ENCODE measurements around the gene GLIS1. TPM values are rescaled to one million over a fixed set of nuclear protein-coding genes. Genes with fewer than 3 reads are reported as not detected.

The GLIS1 gene
- polyA plus RNA-seq (2013, experiment 1 of 2): 0.29 TPM
- polyA plus RNA-seq (2013, experiment 2 of 2): 0.29 TPM

GRCh38 chr1:53739109-53739681, at the start of gene GLIS1:
TSS of gene GLIS1 (minus strand) at chr1:53739164. CDS start at chr1:53738064, 1,100 bp downstream.
- no peaks in the 10 kb centered on the region for H3K36me3 ChIP-seq (ENCODE audit: control insufficient read depth in 1 of 2, insufficient read depth in 2 of 2, low read depth in 1 of 2, low read length in 2 of 2)
- peak within 1 kb of the TSS; percentile 22 for H4K8ac ChIP-seq (ENCODE audit: low read length)
- peak within 1 kb of the TSS in 1 of 2 experiments; percentile 87 for H3K23ac ChIP-seq (ENCODE audit: low read length in 2 of 2)
- H3K9me3 ChIP-seq (ENCODE audit: control insufficient read depth, low read length): no peaks in the 10 kb centered on the region
- H2BK15ac ChIP-seq (ENCODE audit: low read depth, poor library complexity, severe bottlenecking): no peak within 1 kb of the TSS
- peak within 1 kb of the TSS; percentile 53 for H2AK5ac ChIP-seq (ENCODE audit: low read length, severe bottlenecking)
- H3K79me1 ChIP-seq (replicated peaks; ENCODE audit: low read length, poor library complexity, severe bottlenecking): no peaks in the 10 kb centered on the region
- H2BK120ac ChIP-seq (ENCODE audit: low read depth, low read length): no peak within 1 kb of the TSS
- H3K14ac ChIP-seq (ENCODE audit: low read length in 2 of 2): peak within 1 kb of the TSS in 1 of 2 experiments; percentile 68
- H2AFZ ChIP-seq (ENCODE audit: low read depth, low read length): peak within 1 kb of the TSS; percentile 46
- peak within 1 kb of the TSS; percentile 81 to 95 for H3K4me3 ChIP-seq (ENCODE audit: insufficient read depth in 1 of 2, low read depth in 1 of 2, low read length in 2 of 2)
- peak within 1 kb of the TSS; percentile 73 for H3K9ac ChIP-seq (ENCODE audit: low read length)
- 2% methylated on average over 56 of the region's 73 CpGs for WGBS
- peaks cover 28% of the 10 kb centered on the region for H3K4me1 ChIP-seq (ENCODE audit: control insufficient read depth, insufficient read depth, low read depth, low read length)
- peak within 1 kb of the TSS in 1 of 2 experiments; percentile 6 for H3K4ac ChIP-seq (ENCODE audit: low read depth in 1 of 2, low read length in 2 of 2)
- H3K18ac ChIP-seq (ENCODE audit: low read depth in 1 of 2, low read length in 2 of 2): peak within 1 kb of the TSS; percentile 45 to 81
- H3K27ac ChIP-seq (ENCODE audit: low read length, poor library complexity, severe bottlenecking): peak within 1 kb of the TSS; percentile 70
- peak; percentile 82 for DNase-seq
- no peak within 1 kb of the TSS for H2BK5ac ChIP-seq (ENCODE audit: low read depth, low read length, poor library complexity, severe bottlenecking)
- no peak within 1 kb of the TSS for H4K91ac ChIP-seq (ENCODE audit: low read length)
- H2BK12ac ChIP-seq (ENCODE audit: low read length in 2 of 2): peak within 1 kb of the TSS in 1 of 2 experiments; percentile 10
- H3K4me2 ChIP-seq (ENCODE audit: low read length, poor library complexity, severe bottlenecking): peak within 1 kb of the TSS; percentile 95
- H3K27me3 ChIP-seq (ENCODE audit: control insufficient read depth in 1 of 2, insufficient read depth in 1 of 2, low read length in 2 of 2): peaks cover 0 to 43% of the 10 kb centered on the region in 2 experiments

GRCh38 chr1:53787655-53788054, 48.7 kb upstream of the GLIS1 start:
- Histone ChIP-seq H3K79me1 (replicated peaks; ENCODE audit: low read length, poor library complexity, severe bottlenecking) (no peaks in the 10 kb centered on the region), H3K18ac (ENCODE audit: low read depth in 1 of 2, low read length in 2 of 2) (no peak overlapping the region), H3K23ac (ENCODE audit: low read length in 2 of 2) (no peak overlapping the region), H2AFZ (ENCODE audit: low read depth, low read length) (no peak overlapping the region), H2BK12ac (ENCODE audit: low read length in 2 of 2) (no peak overlapping the region), H4K8ac (ENCODE audit: low read length) (no peak overlapping the region), H3K4me3 (ENCODE audit: insufficient read depth in 1 of 2, low read depth in 1 of 2, low read length in 2 of 2) (no peak overlapping the region), H3K9ac (ENCODE audit: low read length) (no peak overlapping the region), H3K14ac (ENCODE audit: low read length in 2 of 2) (no peak overlapping the region), H2AK5ac (ENCODE audit: low read length, severe bottlenecking) (no peak overlapping the region), H3K9me3 (ENCODE audit: control insufficient read depth, low read length) (no peaks in the 10 kb centered on the region), H3K4me1 (ENCODE audit: control insufficient read depth, insufficient read depth, low read depth, low read length) (no peaks in the 10 kb centered on the region), H2BK5ac (ENCODE audit: low read depth, low read length, poor library complexity, severe bottlenecking) (no peak overlapping the region), H3K27ac (ENCODE audit: low read length, poor library complexity, severe bottlenecking) (no peak overlapping the region), H4K91ac (ENCODE audit: low read length) (no peak overlapping the region), H2BK15ac (ENCODE audit: low read depth, poor library complexity, severe bottlenecking) (no peak overlapping the region), H3K27me3 (ENCODE audit: control insufficient read depth in 1 of 2, insufficient read depth in 1 of 2, low read length in 2 of 2) (no peaks in the 10 kb centered on the region), H3K36me3 (ENCODE audit: control insufficient read depth in 1 of 2, insufficient read depth in 2 of 2, low read depth in 1 of 2, low read length in 2 of 2) (peaks cover 4 to 44% of the 10 kb centered on the region in 2 experiments), H3K4me2 (ENCODE audit: low read length, poor library complexity, severe bottlenecking) (no peak overlapping the region), H3K4ac (ENCODE audit: low read depth in 1 of 2, low read length in 2 of 2) (no peak overlapping the region), H2BK120ac (ENCODE audit: low read depth, low read length) (no peak overlapping the region)
- 100% methylated on average over 1 of the region's 3 CpGs for WGBS
- no peak for DNase-seq

- H2AFZ ChIP-seq (ENCODE audit: low read depth, low read length): no peak overlapping the region
- no peak for DNase-seq
- H3K4ac ChIP-seq (ENCODE audit: low read depth in 1 of 2, low read length in 2 of 2): no peak overlapping the region
Measured at GRCh38 chr1:53783056-53783455, 44.1 kb upstream of the GLIS1 start.

GRCh38 chr1:53781654-53782053, 42.7 kb upstream of the GLIS1 start:
- Histone ChIP-seq H3K18ac (ENCODE audit: low read depth in 1 of 2, low read length in 2 of 2) (no peak overlapping the region), H3K79me1 (replicated peaks; ENCODE audit: low read length, poor library complexity, severe bottlenecking) (no peaks in the 10 kb centered on the region), H3K36me3 (ENCODE audit: control insufficient read depth in 1 of 2, insufficient read depth in 2 of 2, low read depth in 1 of 2, low read length in 2 of 2) (peaks cover 7 to 24% of the 10 kb centered on the region in 2 experiments), H3K9me3 (ENCODE audit: control insufficient read depth, low read length) (no peaks in the 10 kb centered on the region), H3K14ac (ENCODE audit: low read length in 2 of 2) (no peak overlapping the region), H2AK5ac (ENCODE audit: low read length, severe bottlenecking) (no peak overlapping the region), H3K4me3 (ENCODE audit: insufficient read depth in 1 of 2, low read depth in 1 of 2, low read length in 2 of 2) (no peak overlapping the region), H2BK12ac (ENCODE audit: low read length in 2 of 2) (no peak overlapping the region), H2BK120ac (ENCODE audit: low read depth, low read length) (no peak overlapping the region), H3K4me2 (ENCODE audit: low read length, poor library complexity, severe bottlenecking) (no peak overlapping the region), H3K27ac (ENCODE audit: low read length, poor library complexity, severe bottlenecking) (no peak overlapping the region), H3K27me3 (ENCODE audit: control insufficient read depth in 1 of 2, insufficient read depth in 1 of 2, low read length in 2 of 2) (no peaks in the 10 kb centered on the region), H2AFZ (ENCODE audit: low read depth, low read length) (no peak overlapping the region), H3K4ac (ENCODE audit: low read depth in 1 of 2, low read length in 2 of 2) (no peak overlapping the region), H2BK15ac (ENCODE audit: low read depth, poor library complexity, severe bottlenecking) (no peak overlapping the region), H2BK5ac (ENCODE audit: low read depth, low read length, poor library complexity, severe bottlenecking) (no peak overlapping the region), H4K91ac (ENCODE audit: low read length) (no peak overlapping the region), H3K9ac (ENCODE audit: low read length) (no peak overlapping the region), H4K8ac (ENCODE audit: low read length) (no peak overlapping the region), H3K4me1 (ENCODE audit: control insufficient read depth, insufficient read depth, low read depth, low read length) (no peaks in the 10 kb centered on the region), H3K23ac (ENCODE audit: low read length in 2 of 2) (no peak overlapping the region)
- DNase-seq: no peak
- WGBS: 100% methylated on average over 2 of the region's 3 CpGs

More at GRCh38 chr1:53783056-53783455, 44.1 kb upstream of the GLIS1 start:
- no peak overlapping the region for H3K23ac ChIP-seq (ENCODE audit: low read length in 2 of 2)
- no peaks in the 10 kb centered on the region for H3K4me1 ChIP-seq (ENCODE audit: control insufficient read depth, insufficient read depth, low read depth, low read length)
- H2BK15ac ChIP-seq (ENCODE audit: low read depth, poor library complexity, severe bottlenecking): no peak overlapping the region
- H3K18ac ChIP-seq (ENCODE audit: low read depth in 1 of 2, low read length in 2 of 2): no peak overlapping the region
- H2BK120ac ChIP-seq (ENCODE audit: low read depth, low read length): no peak overlapping the region
- H2BK12ac ChIP-seq (ENCODE audit: low read length in 2 of 2): no peak overlapping the region
- no peak overlapping the region for H3K27ac ChIP-seq (ENCODE audit: low read length, poor library complexity, severe bottlenecking)
- no peak overlapping the region for H2AK5ac ChIP-seq (ENCODE audit: low read length, severe bottlenecking)
- H3K4me3 ChIP-seq (ENCODE audit: insufficient read depth in 1 of 2, low read depth in 1 of 2, low read length in 2 of 2): no peak overlapping the region
- no peak overlapping the region for H3K14ac ChIP-seq (ENCODE audit: low read length in 2 of 2)
- peaks cover 6 to 27% of the 10 kb centered on the region in 2 experiments for H3K36me3 ChIP-seq (ENCODE audit: control insufficient read depth in 1 of 2, insufficient read depth in 2 of 2, low read depth in 1 of 2, low read length in 2 of 2)
- no peak overlapping the region for H4K91ac ChIP-seq (ENCODE audit: low read length)
- no peak overlapping the region for H4K8ac ChIP-seq (ENCODE audit: low read length)
- H2BK5ac ChIP-seq (ENCODE audit: low read depth, low read length, poor library complexity, severe bottlenecking): no peak overlapping the region
- no peak overlapping the region for H3K4me2 ChIP-seq (ENCODE audit: low read length, poor library complexity, severe bottlenecking)
- H3K79me1 ChIP-seq (replicated peaks; ENCODE audit: low read length, poor library complexity, severe bottlenecking): no peaks in the 10 kb centered on the region
- 100% methylated on average over 1 of the region's 1 CpG for WGBS
- H3K9ac ChIP-seq (ENCODE audit: low read length): no peak overlapping the region
- no peaks in the 10 kb centered on the region for H3K9me3 ChIP-seq (ENCODE audit: control insufficient read depth, low read length)
- H3K27me3 ChIP-seq (ENCODE audit: control insufficient read depth in 1 of 2, insufficient read depth in 1 of 2, low read length in 2 of 2): no peaks in the 10 kb centered on the region
